ENCODE data around the gene RAD51B. TPM values are rescaled to one million over a fixed set of nuclear protein-coding genes. Genes with fewer than 3 reads are reported as not detected.

Gene RAD51B
- total RNA-seq, 1 experiment from 2014 or later = 16.7 TPM

GRCh38 chr14:68439676-68440075 is 620.1 kb downstream of the RAD51B start:
- no peak overlapping the region for H3K18ac ChIP-seq (ENCODE audit: insufficient read length, low read depth, low read length)
- H4K20me1 ChIP-seq (ENCODE audit: control insufficient read depth, insufficient read depth, insufficient read length) = no peaks in the 10 kb centered on the region
- H3K4me1 ChIP-seq (ENCODE audit: insufficient read depth, low read length) = no peaks in the 10 kb centered on the region
- DNase-seq = no peak
- no peaks in the 10 kb centered on the region for H3K27me3 ChIP-seq (ENCODE audit: insufficient read depth, low read length)
- H3K27ac Mint-ChIP-seq = no peak overlapping the region
- no peak for TF ChIP-seq CTCF (conservative IDR thresholded peaks at IDR 0.05)
- no peaks in the 10 kb centered on the region for H3K79me1 ChIP-seq (ENCODE audit: insufficient read depth, low read depth, low read length, poor library complexity, severe bottlenecking)
- H3T11ph ChIP-seq (ENCODE audit: low read length) = no peak overlapping the region
- no peaks in the 10 kb centered on the region; the same call in 1 of the 2 replicates for H3K27me3 Mint-ChIP-seq (ENCODE audit: low read depth)
- no peak overlapping the region for H3K4me2 ChIP-seq (ENCODE audit: insufficient read depth, insufficient read length, low read length)
- no peaks in the 10 kb centered on the region for H3K23me2 ChIP-seq (ENCODE audit: insufficient read length, low read depth, low read length, poor library complexity, severe bottlenecking)
- WGBS (ENCODE audit: extremely low coverage, insufficient read length, low lambda C conversion rate) = no CpG with 5 or more reads among the region's 2 CpGs
- peaks cover 4 to 5% of the 10 kb centered on the region in 2 experiments; a peak in 3 of 4 replicates for H3K4me1 Mint-ChIP-seq
- H2AK5ac ChIP-seq (ENCODE audit: insufficient read length, low read length) = no peak overlapping the region
- no peak overlapping the region for H3K14ac ChIP-seq (ENCODE audit: insufficient read depth, low read length)
- no peak overlapping the region for H2BK12ac ChIP-seq (ENCODE audit: insufficient read length, low read depth, low read length)
- no peak overlapping the region for H3K27ac ChIP-seq (ENCODE audit: insufficient read length, low read depth, low read length)
- H3K4ac ChIP-seq (ENCODE audit: low read depth, low read length) = no peak overlapping the region
- no peaks in the 10 kb centered on the region for H3K79me2 ChIP-seq (ENCODE audit: insufficient read depth, low read length)
- peaks cover 3 to 10% of the 10 kb centered on the region in 2 experiments; a peak in 4 of 5 replicates for H3K9me3 Mint-ChIP-seq
- H3K56ac ChIP-seq (ENCODE audit: insufficient read length, low read depth, low read length) = no peak overlapping the region
- H3K36me3 Mint-ChIP-seq (ENCODE audit: insufficient read depth in 1 of 3, low read depth in 3 of 3) = peaks cover 0 to 4% (median 4%) of the 10 kb centered on the region in 3 experiments; a peak in 1 of 7 replicates
- H2BK20ac ChIP-seq (ENCODE audit: low read depth, low read length, poor library complexity, severe bottlenecking) = no peak overlapping the region
- H4K5ac ChIP-seq (ENCODE audit: insufficient read length, low read depth, low read length) = no peak overlapping the region
- H2AFZ ChIP-seq (ENCODE audit: low read length) = no peak overlapping the region
- H3K9ac ChIP-seq (ENCODE audit: extremely low read depth, insufficient read length, low read length) = no peak overlapping the region
- H3K9me3 ChIP-seq (ENCODE audit: control insufficient read depth, low read depth, low read length) = no peaks in the 10 kb centered on the region
- no peak overlapping the region for H4K91ac ChIP-seq (ENCODE audit: insufficient read length, low read depth, low read length)
- H2BK15ac ChIP-seq (ENCODE audit: low read depth, low read length) = no peak overlapping the region
- H4K8ac ChIP-seq (replicated peaks; ENCODE audit: insufficient read length, low read depth, low read length) = no peak overlapping the region
- no peak overlapping the region for H2BK5ac ChIP-seq (ENCODE audit: insufficient read length, low read length)
- H3K4me3 Mint-ChIP-seq = no peak overlapping the region
- no peak overlapping the region for H3K23ac ChIP-seq (ENCODE audit: insufficient read length, low read depth, low read length)
- H2BK120ac ChIP-seq (ENCODE audit: low read depth, low read length, poor library complexity, severe bottlenecking) = no peak overlapping the region
